CD4-positive, alpha-beta T cell treated with Interleukin-21 for 1 hour (primary cell): ENCODE data around the gene DUSP23.
A peak's percentile ranks its signal among the peaks of the same experiment; 100 is the strongest.

Experiments
- DNase-seq: peaks from one replicate; pipeline ENCODE4 v3.0.0-alpha.2; 2020

The DUSP23 gene

GRCh38 chr1:159780583-159781582, at the start of gene DUSP23:
Gene DUSP23 (plus strand): TSS chr1:159780962. CDS start chr1:159781101, 139 bp downstream.
- peak; percentile 98 for DNase-seq

GRCh38 chr1:159737238-159737916, 43.4 kb upstream of the DUSP23 start:
- no peak for DNase-seq

- no peak for DNase-seq
Observed at GRCh38 chr1:159743651-159744410, 36.9 kb upstream of the DUSP23 start.

- DNase-seq: no peak
Observed at GRCh38 chr1:159746666-159747065, 34.1 kb upstream of the DUSP23 start.

GRCh38 chr1:159748370-159748769, 32.4 kb upstream of the DUSP23 start:
- no peak for DNase-seq

- DNase-seq: no peak
Observed at GRCh38 chr1:159749630-159750029, 31.1 kb upstream of the DUSP23 start.

GRCh38 chr1:159750621-159751020, 30.1 kb upstream of the DUSP23 start:
- no peak for DNase-seq

- no peak for DNase-seq
Observed at GRCh38 chr1:159751031-159751430, 29.7 kb upstream of the DUSP23 start.

- DNase-seq: no peak
Observed at GRCh38 chr1:159752135-159752580, 28.6 kb upstream of the DUSP23 start.

GRCh38 chr1:159753386-159753785, 27.4 kb upstream of the DUSP23 start:
- DNase-seq: no peak

- no peak for DNase-seq
Observed at GRCh38 chr1:159755451-159756007, 25.2 kb upstream of the DUSP23 start.

GRCh38 chr1:159756397-159756796, 24.4 kb upstream of the DUSP23 start:
- no peak for DNase-seq

GRCh38 chr1:159763686-159764085, 17.1 kb upstream of the DUSP23 start:
- DNase-seq: no peak

GRCh38 chr1:159765806-159766205, 15.0 kb upstream of the DUSP23 start:
- DNase-seq: no peak

GRCh38 chr1:159771127-159771895, 9.5 kb upstream of the DUSP23 start:
- DNase-seq: no peak

- DNase-seq: no peak
Observed at GRCh38 chr1:159774465-159774864, 6.3 kb upstream of the DUSP23 start.

- DNase-seq: no peak
Observed at GRCh38 chr1:159775716-159776115, 5.0 kb upstream of the DUSP23 start.

- DNase-seq: no peak
Observed at GRCh38 chr1:159778266-159778665, 2.5 kb upstream of the DUSP23 start.

- DNase-seq: no peak
Observed at GRCh38 chr1:159779403-159779851, 1.3 kb upstream of the DUSP23 start.

GRCh38 chr1:159781992-159782391, 1.2 kb downstream of the DUSP23 start:
- DNase-seq: no peak

- DNase-seq: no peak
Observed at GRCh38 chr1:159783724-159784123, 3.0 kb downstream of the DUSP23 start.

GRCh38 chr1:159786465-159786864, 5.7 kb downstream of the DUSP23 start:
- DNase-seq: no peak
